Fibroblast of the conjunctiva (primary cell): ENCODE data around the gene TMEM42.

Experiments
- DNase-seq: peaks from one replicate; pipeline ENCODE4 v3.0.0-alpha.2; 2010; ENCODE audit warnings: low read depth

TMEM42 gene

DNA sequence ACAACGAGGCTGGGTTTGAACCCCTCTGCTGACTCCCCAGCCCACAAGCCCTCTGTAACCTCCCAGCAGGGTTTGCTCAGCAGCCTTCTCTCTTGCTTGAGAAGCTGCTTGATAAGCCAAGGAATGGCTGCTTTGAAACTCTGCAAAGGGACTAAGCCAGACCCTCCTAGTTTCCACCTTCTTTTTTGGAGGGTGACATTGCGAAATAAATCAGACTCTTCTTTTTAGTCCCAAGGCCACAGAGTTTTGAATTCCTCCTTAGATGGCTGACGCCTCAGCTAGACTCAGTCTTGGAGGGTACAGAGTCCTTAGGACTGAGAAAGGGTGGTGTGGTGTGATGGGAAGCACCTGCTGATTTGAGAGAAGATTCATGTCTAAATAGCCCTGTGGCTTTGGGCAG is 13.9 kb downstream of the TMEM42 start:
- DNase-seq: no peak

DNA sequence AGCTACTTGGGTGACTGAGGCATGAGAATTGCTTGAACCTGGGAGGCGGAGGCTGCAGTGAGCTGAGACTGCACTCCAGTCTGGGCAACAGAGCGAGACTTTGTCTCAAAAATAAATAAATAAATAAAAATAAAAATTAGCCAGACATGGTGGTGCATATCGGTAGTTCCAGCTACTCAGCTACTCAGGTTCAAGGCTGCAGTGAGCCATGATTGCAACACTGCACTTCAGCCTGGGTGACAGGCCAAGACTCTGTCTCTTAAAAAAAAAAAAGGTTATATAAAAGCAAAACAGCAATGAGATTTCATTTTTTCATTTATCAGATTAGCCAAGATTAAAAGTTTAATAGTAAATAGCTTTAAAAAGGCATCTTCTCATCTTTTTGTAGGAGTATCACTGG is 15.6 kb downstream of the TMEM42 start:
- DNase-seq: no peak

DNA sequence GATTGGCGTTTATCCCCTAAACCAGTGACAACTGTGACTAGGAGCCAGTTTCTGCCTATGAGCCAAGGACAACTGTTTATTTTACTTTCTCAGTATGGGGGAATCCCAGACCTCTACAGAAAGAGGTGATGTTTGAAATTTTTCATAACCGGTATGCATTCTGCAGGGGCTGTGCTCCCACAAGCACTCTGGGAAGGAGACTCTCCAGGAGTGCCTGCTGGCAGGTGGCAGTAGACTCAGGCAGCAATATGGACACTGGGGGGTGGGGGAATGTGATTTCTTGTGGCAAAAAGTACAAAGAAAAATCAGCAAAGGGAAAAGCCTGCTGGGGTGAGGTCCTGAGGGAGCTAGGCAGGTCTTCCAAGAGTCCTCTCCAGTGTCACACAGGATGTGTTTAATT is 18.6 kb downstream of the TMEM42 start:
- DNase-seq: no peak

DNA sequence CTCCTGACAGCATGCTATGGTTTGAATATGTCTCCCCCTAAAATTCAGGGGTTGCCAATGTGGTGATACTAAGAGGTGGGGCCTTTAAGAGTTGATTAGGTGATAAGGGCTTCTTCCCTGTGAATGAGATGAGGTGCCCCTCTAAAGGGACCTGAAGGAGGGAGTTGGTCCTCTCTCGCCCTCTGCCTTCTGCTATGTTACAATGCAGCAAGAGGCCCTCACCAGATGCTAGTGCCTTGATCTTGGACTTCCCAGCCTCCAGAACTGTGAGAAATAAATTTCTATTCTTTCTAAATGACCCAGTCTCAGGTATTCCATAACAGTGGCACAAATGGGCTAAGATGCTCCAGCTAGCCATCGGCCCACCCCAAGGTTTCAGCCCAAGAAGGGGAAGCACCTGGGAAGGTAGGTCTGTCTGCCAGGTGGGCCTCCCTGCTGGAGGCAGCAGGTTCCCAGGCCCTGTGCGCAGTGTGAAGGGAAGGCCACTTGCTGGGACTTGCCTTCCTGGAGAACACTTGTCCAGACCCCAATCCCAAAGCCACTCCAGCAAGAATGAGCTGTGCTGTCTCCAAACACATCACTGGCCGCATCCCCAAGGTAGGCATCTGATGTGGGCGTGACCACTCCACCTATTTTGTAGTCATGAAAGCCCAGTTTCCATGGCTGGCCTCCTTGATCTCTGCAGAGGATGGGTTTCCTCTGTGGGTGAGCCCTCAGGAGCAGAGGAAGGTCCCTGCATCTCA is 21.7 kb downstream of the TMEM42 start:
- no peak for DNase-seq

DNA sequence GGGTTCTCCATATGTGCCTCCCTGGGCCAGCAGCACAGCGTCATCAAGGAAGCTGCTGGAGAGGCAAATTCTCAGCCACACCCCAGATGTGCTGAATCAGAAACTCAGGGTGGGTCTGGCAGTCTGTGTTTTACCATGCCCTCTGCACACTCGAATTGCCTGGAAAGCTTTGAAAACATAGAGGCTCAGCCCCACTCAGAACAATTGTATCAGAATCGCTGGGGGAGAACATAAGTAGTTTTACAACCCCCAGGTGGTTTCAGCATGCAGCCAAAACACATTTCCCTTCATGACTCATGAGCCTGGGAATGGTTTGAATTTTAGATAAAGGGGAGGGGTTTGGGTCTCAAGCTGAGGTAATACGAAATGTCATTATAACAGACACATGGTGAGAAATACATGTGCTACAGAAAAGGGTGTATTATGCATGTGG is 22.3 kb downstream of the TMEM42 start:
- peak; percentile 93 for DNase-seq

DNA sequence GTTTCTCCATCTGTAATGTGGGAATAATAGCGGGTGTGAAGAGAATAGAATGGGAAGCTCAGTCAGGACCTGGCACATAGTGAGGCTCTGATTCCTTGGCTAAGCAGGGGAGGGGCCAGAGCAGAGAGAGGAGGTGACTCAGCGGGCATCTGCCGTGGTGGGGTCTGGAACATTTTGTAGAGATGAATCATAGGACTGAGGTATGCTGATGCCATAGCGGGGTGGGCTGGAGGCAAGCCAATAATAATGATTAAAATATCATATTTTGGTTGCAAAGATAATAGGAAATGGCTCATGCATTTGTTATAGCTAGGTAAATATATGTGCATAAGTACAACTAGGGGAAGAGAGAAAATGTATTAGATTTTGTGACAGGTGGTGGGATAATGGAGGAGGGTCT is 23.9 kb downstream of the TMEM42 start:
- DNase-seq: peak; percentile 87

DNA sequence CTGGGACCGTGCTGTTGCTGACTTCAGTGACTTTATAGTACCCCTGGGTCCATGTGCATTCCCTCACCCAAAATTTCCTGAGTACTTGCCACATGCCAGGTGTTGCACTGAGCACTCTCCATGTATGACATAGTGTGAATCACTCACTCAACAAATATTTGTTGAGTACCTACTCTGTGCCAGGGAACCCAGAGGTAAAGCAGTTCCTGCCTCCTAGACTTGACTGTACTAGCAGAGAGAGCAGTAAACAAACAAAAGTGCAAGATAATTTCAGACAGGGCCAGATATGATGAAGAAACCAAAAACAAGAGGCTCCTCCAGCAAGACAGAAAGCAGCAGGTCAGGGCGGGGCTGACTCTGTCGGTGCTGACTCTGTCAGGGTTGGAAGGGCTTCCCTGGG is 24.8 kb downstream of the TMEM42 start:
- no peak for DNase-seq

DNA sequence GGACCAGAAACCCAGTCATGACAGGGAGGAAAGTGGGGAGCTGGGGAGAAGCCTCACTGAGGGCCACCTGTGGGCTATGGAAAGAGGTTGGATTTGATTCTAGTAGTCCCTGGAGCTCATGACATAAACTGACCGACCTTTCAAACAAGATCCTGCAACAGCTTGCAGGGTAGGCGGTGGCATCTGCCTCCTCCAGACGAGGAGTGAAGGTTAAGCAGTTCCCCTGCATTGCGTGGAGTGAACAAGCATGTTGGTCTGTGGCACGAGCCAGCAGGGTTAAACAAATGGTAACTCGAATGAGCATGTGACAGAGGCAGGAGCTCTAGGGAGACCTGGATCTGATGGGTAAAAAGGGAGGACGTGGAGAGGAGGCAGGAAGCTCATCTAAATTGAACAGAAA is 25.4 kb downstream of the TMEM42 start:
- DNase-seq: no peak

DNA sequence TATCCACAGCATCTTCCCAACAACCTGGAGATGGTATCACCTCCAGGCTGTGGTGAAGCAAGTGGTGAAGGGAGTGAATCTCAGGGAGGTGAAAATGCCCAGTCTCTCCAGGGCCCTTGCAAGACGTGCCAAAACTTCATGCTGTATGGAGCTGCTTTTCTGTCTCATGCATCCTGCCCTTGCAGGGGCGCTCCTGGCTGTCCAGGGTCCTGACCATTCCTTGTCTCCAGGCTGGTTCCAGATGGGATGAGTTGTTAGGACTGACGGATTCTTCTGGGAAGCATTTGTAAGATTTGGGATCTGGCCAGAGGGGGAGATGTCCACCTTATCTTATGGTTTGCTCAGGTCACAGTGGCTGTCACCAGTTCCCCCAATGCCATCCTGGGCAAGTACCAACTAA is 28.5 kb downstream of the TMEM42 start:
- DNase-seq: no peak

DNA sequence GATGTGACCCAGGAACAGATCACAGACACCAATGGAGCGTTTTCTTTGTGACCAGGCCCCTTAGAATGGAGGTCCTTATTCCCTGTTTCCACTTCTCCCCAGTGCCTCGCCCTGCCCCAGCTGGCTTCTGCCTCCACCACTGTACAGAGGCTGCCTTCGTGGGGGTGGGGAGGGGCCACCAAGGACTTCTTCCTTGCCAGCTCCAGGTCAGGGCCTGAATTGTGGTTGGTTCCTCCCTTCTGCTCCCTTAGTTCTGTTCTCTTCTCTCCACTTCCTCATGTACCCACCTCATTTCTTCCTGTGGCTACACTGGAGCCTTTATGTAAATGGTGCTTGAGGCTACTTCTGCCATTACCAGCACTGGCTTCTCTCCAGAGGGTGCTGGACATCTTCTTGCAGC is 29.1 kb downstream of the TMEM42 start:
- no peak for DNase-seq

DNA sequence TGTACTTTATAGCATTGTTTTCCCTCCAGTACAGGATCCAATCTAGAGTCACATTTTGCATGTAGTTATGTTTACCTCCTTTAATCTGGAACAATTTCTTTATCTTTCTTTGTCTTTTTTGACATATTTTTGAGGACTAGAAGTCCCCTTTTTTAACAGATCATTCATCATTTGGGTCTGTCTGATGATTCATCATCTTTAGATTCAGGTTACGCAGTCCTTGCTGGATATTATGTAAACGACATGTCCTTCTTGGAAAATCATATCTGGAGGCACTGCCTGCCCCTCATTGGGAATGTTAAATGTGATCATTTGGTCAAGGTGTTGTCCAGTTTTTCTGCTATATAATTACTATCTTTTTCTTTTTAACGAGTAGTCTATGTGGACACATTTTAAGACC is 31.0 kb downstream of the TMEM42 start:
- DNase-seq: no peak

DNA sequence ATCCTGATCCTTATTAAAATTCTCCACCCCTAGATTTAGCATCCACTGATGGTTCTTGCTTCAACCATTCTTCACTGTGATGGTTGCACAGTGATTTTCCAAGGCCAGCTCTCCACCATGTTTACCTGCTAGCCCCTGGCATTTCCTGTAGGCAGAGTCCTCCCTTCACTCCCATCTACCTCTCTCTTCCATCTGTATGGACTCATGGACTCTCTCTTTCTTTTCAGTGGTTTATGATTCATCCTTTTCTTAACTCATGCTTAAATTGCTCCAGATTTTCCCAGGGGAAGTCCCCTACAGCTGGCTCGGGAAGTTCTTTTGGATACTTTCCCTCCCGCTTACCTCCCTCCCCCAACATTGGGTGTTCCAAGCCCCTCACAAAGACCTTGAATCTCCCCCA is 31.4 kb downstream of the TMEM42 start:
- peak; percentile 47 for DNase-seq

DNA sequence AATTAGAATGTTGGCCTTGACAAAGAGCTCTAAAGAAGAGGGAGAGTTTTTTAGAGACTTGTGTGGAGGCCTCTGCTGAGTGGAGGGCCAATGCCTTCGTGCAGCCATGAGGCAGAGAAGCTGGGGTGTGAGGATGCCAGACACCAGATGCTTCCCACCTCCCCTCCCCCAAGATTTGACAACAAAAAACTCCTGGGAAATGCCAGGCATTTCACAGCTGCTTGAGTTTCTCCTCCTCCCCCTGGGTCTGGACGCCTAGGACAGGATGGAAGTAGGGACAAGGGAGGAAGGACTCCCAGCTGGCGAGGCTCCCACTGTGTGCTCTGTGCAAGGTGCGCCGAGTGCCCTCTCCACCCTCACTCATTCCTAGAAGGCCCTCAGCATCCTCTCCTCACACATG is 32.8 kb downstream of the TMEM42 start:
- no peak for DNase-seq

DNA sequence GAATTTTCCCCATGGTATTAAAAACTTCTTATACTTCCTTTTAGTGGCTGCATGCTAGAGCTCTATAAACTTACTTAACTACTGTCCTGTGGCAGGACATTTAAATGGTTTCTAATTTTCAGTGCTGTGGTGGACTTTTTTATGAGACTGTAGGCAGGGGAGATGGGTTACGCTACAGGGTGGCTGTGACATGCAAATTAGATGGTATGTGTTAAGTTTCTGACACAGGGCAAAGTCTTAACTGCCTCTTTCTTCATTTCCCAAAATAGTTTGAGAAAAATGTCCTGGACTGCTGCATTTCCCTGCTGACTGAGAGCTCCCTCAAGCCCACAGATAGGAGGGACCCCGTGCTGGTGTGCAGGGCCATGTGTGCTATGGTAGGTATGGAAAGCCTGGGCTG is 34.7 kb downstream of the TMEM42 start:
- DNase-seq: no peak

DNA sequence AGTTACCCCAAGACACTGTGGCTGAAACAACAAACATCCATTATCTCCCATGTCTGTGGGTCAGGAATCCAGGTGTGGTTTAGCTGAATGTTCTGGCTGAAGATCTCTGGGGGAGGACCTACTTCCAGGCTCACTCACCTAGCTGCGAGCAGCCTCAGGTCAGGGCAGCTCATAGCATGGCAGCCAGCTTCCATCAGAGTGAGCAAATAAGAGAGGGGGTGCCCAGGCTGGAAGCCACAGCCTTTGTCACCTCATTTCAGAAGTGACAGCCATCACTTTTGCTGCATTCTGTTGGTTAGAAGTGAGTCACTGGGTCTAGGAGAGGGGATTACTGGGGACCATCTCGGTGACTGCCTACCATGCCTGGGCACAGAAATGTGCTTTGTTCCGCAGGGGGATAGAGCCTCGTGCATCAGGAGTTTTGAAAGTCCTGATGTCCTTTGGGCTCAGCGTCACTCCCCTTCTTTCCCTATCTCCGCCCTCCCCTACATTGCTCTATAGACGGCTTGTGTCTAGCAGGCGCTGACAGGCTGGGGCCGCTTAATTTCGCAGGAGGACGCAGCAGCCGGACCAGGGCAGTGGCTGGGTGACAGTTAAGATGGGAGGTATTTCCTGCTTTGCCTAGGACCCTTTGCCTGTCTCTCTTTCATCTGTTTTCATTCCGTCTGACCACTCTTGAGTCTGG is 38.1 kb downstream of the TMEM42 start:
- no peak for DNase-seq

DNA sequence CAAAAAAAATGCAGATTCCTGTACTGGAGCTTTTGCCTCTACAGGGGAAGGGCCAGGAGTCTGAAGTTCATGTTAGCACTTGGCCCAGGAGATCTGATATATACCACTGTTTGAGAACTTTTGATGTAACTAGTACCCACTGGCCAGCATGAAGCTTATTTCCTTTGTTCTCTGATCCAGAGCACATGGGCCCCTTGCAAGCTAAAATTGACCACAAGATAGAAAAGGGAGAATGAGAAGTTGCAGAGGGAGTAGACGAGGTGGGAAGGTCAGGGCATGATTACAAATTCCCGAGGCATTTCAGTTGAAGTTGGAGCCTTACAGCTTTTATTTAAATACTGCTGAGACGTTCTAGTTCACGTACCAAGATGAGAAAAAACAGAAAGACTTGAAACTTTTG is 40.9 kb downstream of the TMEM42 start:
- DNase-seq: no peak

DNA sequence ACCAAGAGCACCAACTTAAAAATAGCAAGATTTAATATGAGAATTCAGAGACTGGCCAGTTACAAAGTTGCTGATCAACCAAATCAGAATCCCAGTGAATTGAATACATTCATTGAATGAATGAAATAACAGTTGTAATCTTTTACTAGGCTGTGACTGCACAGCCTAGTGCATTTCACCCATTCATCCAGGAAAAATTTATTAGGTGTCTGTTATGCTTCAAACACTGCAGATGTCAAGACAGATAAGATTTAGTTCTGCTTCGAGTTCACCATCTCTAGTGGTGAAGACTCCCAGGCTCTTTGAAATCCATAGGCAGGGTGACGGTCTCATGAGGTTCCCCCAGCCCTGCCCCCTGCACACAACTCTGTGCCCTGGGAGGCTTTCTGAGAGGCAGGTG is 41.6 kb downstream of the TMEM42 start:
- DNase-seq: no peak

DNA sequence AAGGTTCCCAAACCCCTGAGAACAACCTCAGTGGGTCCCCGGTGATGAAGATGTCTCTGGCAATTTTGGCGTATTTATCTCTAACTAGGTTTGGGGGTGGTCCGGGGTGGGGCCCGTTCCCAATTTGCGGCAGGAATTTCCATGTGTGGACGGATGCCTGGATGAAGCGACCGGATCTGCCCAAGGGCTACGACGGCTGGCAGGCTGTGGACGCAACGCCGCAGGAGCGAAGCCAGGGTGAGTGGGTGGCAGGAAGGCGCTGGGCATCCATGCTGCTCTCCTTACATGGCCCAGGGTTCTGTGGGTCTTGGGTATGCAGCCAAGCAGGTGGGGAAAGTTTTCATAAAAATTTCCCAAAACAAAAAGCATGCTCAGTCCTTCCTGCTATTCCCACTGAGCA is 42.0 kb downstream of the TMEM42 start:
- DNase-seq: no peak

DNA sequence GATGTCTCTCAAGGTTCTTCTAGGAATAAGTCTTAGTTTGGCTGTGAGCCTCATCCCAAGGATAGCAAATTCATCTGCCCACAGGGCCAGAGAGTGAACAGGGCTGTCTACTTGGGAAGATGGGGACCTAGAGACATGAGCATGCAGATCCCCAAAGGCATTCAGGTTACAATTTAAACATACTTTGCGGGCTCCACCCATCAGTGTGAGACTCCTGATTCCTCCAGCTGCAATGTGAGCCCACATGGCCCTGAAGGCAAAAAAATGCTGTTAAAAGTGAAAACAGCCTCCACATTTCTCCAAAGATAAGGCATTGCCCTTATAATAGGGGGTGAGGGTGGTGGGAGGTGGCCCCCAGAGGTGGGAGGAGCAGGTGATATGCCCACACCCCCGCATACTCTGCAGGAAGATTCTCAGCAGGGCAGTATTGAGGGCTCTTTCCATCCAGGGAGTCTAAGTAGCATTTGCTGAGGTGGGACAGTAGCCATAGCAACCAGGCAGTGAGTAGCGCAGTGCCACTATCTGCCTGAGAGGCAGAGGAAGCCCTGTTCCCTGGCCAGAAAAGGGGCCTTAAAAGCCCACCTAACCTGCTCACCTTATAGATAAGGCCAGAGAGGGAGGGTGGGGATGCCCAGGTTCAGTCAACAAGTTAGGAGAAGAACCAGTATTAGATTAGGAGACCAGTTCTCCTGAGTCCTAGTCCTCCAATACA is 43.9 kb downstream of the TMEM42 start:
- no peak for DNase-seq

DNA sequence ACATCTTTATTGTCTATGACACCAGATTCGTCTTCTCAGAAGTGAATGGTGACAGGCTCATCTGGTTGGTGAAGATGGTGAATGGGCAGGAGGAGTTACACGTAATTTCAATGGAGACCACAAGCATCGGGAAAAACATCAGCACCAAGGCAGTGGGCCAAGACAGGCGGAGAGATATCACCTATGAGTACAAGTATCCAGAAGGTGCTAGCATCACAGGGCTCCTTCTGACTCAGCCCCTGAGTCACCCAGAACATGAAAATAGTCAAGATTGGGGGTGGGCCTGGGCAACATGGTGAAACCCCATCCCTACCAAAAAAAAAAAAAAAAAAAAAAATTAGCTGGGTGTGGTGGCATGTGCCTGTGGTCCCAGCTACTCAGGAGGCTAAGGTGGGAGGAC is 45.3 kb downstream of the TMEM42 start:
- DNase-seq: no peak

DNA sequence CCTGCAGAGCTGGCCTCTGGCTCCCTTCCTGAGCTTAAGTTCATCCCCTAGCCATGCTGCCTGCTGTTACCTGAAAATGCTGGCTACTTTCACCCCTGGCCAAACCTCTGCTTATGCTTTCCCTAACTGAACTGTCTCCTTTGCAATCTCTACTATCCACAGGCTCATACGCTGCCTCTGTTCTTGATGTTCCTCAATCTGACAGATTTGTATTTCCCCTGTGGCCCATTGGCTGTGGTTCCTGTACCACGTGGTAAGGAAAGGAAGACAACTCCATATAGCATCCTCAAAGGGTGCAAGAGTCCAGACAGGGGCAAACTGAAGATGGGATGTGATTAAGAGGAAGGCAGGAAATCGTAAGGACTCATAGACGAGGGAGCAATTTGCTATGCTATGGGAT is 45.9 kb downstream of the TMEM42 start:
- DNase-seq: no peak

DNA sequence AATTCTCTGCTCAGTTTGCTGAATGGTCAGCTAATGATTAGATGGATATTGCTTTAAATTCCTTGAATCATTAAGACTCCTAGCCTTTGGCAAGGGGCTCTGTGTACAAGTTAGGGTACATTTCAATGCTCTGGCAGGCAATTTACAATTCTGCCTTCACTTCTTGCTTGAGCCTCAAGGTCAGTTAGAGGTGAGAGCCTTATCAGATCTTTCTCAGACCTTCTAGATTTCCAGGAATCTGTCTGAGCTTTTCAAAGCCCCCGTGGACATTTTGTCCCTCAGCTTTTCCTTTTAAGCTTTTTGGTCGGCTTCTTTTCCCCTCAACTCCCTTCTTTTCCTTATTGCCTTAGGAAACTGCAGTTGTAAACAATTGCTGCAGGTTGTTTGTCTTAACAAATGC is 47.4 kb downstream of the TMEM42 start:
- DNase-seq: no peak

DNA sequence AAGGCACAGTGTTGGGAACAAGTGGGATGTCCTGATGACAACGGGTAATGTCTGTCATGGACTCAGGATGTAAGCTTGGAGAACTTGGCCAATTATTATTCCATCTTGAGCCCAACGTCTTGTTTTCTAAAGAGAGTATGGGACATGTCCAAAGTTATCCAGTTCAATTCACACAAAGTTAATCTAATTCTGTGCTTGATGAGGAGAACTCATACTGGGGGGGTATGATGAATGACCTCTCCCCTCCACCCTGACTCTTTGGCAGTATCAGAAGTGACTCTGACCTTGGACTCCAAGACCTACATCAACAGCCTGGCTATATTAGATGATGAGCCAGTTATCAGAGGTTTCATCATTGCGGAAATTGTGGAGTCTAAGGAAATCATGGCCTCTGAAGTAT is 49.0 kb downstream of the TMEM42 start:
- no peak for DNase-seq
